Endothelial cell of umbilical vein (primary cell): Measurements from ENCODE around the gene KCTD7. TPM values are rescaled to one million over a fixed set of nuclear protein-coding genes. Genes with fewer than 3 reads are reported as not detected.

Experiments used
- BruUV-seq: library from RNA; stranded (reverse); fragments of 400-500 nt; replicated peaks from 2 replicates; lab custom pipeline; 2021; lab: Mats Ljungman, UMichigan
- CTCF ChIA-PET: fragments of 300-600, 350-600 bp; sonication (Branson Sonifier 250); formaldehyde crosslinking; loops from one replicate; lab custom pipeline; 2021; ENCODE audit warnings: antibody characterized with exemption, inconsistent platforms; lab: Charles Lee
- POLR2A ChIA-PET: fragments of 300-600, 350-600 bp; sonication (Branson Sonifier 250); formaldehyde crosslinking; loops from one replicate; lab custom pipeline; 2021; ENCODE audit warnings: antibody characterized with exemption, inconsistent platforms; lab: Charles Lee
- DNase-seq: peaks from one replicate; pipeline ENCODE4 v3.0.0-alpha.2; 2011; ENCODE audit warnings: low read depth, low spot score
- FAIRE-seq: peaks from 2 replicates; lab custom pipeline; 2011; peaks lifted over from hg19 to GRCh38; lab: Jason Lieb, UNC
- H2AFZ ChIP-seq: 2 replicates; pipeline ENCODE4 v1.6.0; 2012; ENCODE audit warnings: low read depth, low read length, control low read depth, inconsistent platforms
- H3K27ac ChIP-seq: 2 replicates; pipeline ENCODE4 v1.5.1; 2011; ENCODE audit warnings: low read depth, mild to moderate bottlenecking, control low read depth, low read length, moderate library complexity; ENCODE audit not compliant: insufficient read depth
- H3K27me3 ChIP-seq, 2 experiments: 2 replicates each; pipeline versions ENCODE4 v1.6.0 to v1.6.1; 2011; ENCODE audit warnings: low read length in 2 of 2, mixed read lengths in 1 of 2; ENCODE audit not compliant: control insufficient read depth in 2 of 2, insufficient read depth in 2 of 2
- H3K36me3 ChIP-seq, 2 experiments: 2 replicates in 1 of 2; 3 replicates in 1 of 2; pipeline ENCODE4 v1.5.1; 2011; ENCODE audit warnings: low read length in 2 of 2, mild to moderate bottlenecking in 1 of 2, moderate library complexity in 1 of 2; ENCODE audit not compliant: control insufficient read depth in 2 of 2, insufficient read depth in 2 of 2; ENCODE audit errors: extremely low read depth in 1 of 2
- H3K4me1 ChIP-seq: 3 replicates; pipeline ENCODE4 v1.5.1; 2011; ENCODE audit warnings: mild to moderate bottlenecking, low read length; ENCODE audit not compliant: control insufficient read depth, insufficient read depth; ENCODE audit errors: extremely low read depth
- H3K4me2 ChIP-seq: 2 replicates; pipeline ENCODE4 v1.6.1; 2011; ENCODE audit warnings: low read length, control low read depth, mixed read lengths; ENCODE audit not compliant: insufficient read depth
- H3K4me3 ChIP-seq, 3 experiments: fragments of 200-600 bp in 1 of 3; sonication (generic), shearing (Covaris generic) in 1 of 3; replicated peaks in 1 of 3; 2 replicates each; pipeline ENCODE4 v1.5.1; 2011 to 2016; ENCODE audit warnings: control low read depth in 3 of 3, low read length in 3 of 3, mild to moderate bottlenecking in 2 of 3, inconsistent platforms in 1 of 3, low read depth in 1 of 3, moderate library complexity in 1 of 3; ENCODE audit not compliant: insufficient read depth in 1 of 3
- H3K79me2 ChIP-seq: 2 replicates; pipeline ENCODE4 v1.6.0; 2012; ENCODE audit warnings: low read length, inconsistent platforms; ENCODE audit not compliant: control insufficient read depth, insufficient read depth
- H3K9ac ChIP-seq: replicated peaks from 2 replicates; pipeline ENCODE3; 2011; ENCODE audit warnings: low read length, control low read depth; ENCODE audit not compliant: insufficient read depth; ENCODE audit errors: extremely low read depth
- H3K9me1 ChIP-seq: replicated peaks from 3 replicates; pipeline ENCODE4 v1.6.0; 2011; ENCODE audit warnings: mild to moderate bottlenecking, low read length; ENCODE audit not compliant: control insufficient read depth, insufficient read depth; ENCODE audit errors: extremely low read depth
- H3K9me3 ChIP-seq: replicated peaks from 2 replicates; pipeline ENCODE4 v1.5.1; 2012; ENCODE audit warnings: low read length, inconsistent platforms; ENCODE audit not compliant: control insufficient read depth, insufficient read depth
- H4K20me1 ChIP-seq: replicated peaks from 2 replicates; pipeline ENCODE3; 2011; ENCODE audit warnings: mild to moderate bottlenecking, low read length; ENCODE audit not compliant: control insufficient read depth, insufficient read depth; ENCODE audit errors: extremely low read depth
- CTCF ChIP-seq, 2 donors: IDR thresholded peaks; 1 replicate in 1 of 2; 2 replicates in 1 of 2; pipeline ENCODE4 v1.5.1; 2011; ENCODE audit warnings: low read length in 2 of 2, mild to moderate bottlenecking in 2 of 2, moderate library complexity in 2 of 2, control low read depth in 1 of 2, inconsistent platforms in 1 of 2, low read depth in 1 of 2; ENCODE audit not compliant: insufficient read depth in 1 of 2; ENCODE audit errors: extremely low read depth in 1 of 2
- EZH2 ChIP-seq: IDR thresholded peaks from 2 replicates; pipeline ENCODE4 v1.6.1; 2012; ENCODE audit warnings: borderline replicate concordance, low read depth, mild to moderate bottlenecking, moderate library complexity, low read length, inconsistent platforms; ENCODE audit not compliant: severe bottlenecking
- FOS ChIP-seq: IDR thresholded peaks from 2 replicates; pipeline ENCODE4 v1.6.1; 2011; ENCODE audit warnings: mild to moderate bottlenecking, low read length, moderate library complexity, borderline replicate concordance; ENCODE audit not compliant: insufficient read depth
- GATA2 ChIP-seq: IDR thresholded peaks from 2 replicates; pipeline ENCODE4 v1.7.0; 2011; ENCODE audit warnings: low read depth, mild to moderate bottlenecking, moderate library complexity, mixed read lengths, low read length; ENCODE audit not compliant: insufficient read length, insufficient read depth
- JUN ChIP-seq: IDR thresholded peaks from 2 replicates; pipeline ENCODE4 v1.6.1; 2011; ENCODE audit warnings: borderline replicate concordance, low read depth; ENCODE audit not compliant: insufficient read length, insufficient read depth
- MAX ChIP-seq: IDR thresholded peaks from 2 replicates; pipeline ENCODE4 v1.6.1; 2011; ENCODE audit not compliant: insufficient read depth, insufficient read length
- MYC ChIP-seq: IDR thresholded peaks from one replicate; pipeline ENCODE4 v1.6.1; 2011; ENCODE audit warnings: mild to moderate bottlenecking, low read depth, low read length
- POLR2A ChIP-seq: IDR thresholded peaks from 2 replicates; pipeline ENCODE4 v1.6.1; 2012; ENCODE audit warnings: low read depth, mild to moderate bottlenecking, control low read depth, low read length
- POLR2AphosphoS5 ChIP-seq: IDR thresholded peaks from 2 replicates; pipeline ENCODE4 v1.6.1; 2012; ENCODE audit warnings: low read depth, mild to moderate bottlenecking, control low read depth, low read length, moderate library complexity; ENCODE audit not compliant: insufficient read depth
- dilution Hi-C: fragments of 300-500 bp; cut with MboI; formaldehyde crosslinking; loops from one replicate; pipeline ENCODE4 v1.15.0; 2019; ENCODE audit warnings: low sequenced_read_pairs; ENCODE audit not compliant: extremely low pct_ligation_motif_present
- intact Hi-C: fragments of 100-400 bp; cut with micrococcal nuclease; formaldehyde crosslinking; loops from one replicate; pipeline ENCODE4 v1.10.0; 2022
- polyA plus RNA-seq, 4 experiments: library from polyadenylated mRNA; depleted of rRNA in 3 of 4; stranded (reverse) in 3 of 4; unstranded in 1 of 4; fragments of >200 nt; gene quantifications; 2 replicates each; pipeline versions ENCODE4 v1.2.1 to v1.2.3, GENCODE V29; 2011 to 2012; ENCODE audit warnings: missing spikeins in 1 of 4
- total RNA-seq: library from RNA; stranded (reverse); gene quantifications from 2 replicates; pipeline ENCODE4 v1.2.3, GENCODE V29; 2021

Gene KCTD7
- total and polyA plus RNA-seq, 2 donors (not counting 3 experiments of a cell fraction or from before 2014, with no cell fraction given) = 8.7 to 14.1 TPM

GRCh38 chr7:66666313-66666952 lies 37.8 kb downstream of the KCTD7 start:
- H3K4me2 ChIP-seq = no peak overlapping the region
- H3K27ac ChIP-seq = no peak overlapping the region
- TF ChIP-seq POLR2AphosphoS5 = no peak
- TF ChIP-seq MAX = no peak
- no peak for TF ChIP-seq FOS
- no peak for TF ChIP-seq EZH2
- no peak for TF ChIP-seq JUN
- no peak for TF ChIP-seq MYC
- no peak for TF ChIP-seq GATA2
- TF ChIP-seq POLR2A = no peak
- no peak for TF ChIP-seq CTCF (IDR thresholded peaks at IDR 0.05; ENCODE audit: extremely low read depth in 1 of 2, insufficient read depth in 1 of 2, low read depth in 1 of 2, low read length in 2 of 2)
- no peak overlapping the region for H3K4me3 ChIP-seq
- no peaks in the 10 kb centered on the region for H3K27me3 ChIP-seq
- H2AFZ ChIP-seq = no peak overlapping the region
- BruUV-seq = no TSS peak
- H3K9me1 ChIP-seq = no peaks in the 10 kb centered on the region
- no peaks in the 10 kb centered on the region for H3K9me3 ChIP-seq
- FAIRE-seq = no peak
- H3K9ac ChIP-seq = no peak overlapping the region
- dilution Hi-C loops (no loop called here), intact Hi-C loops (no loop called here)
- no peaks in the 10 kb centered on the region for H3K36me3 ChIP-seq
- no peaks in the 10 kb centered on the region for H4K20me1 ChIP-seq
- H3K4me1 ChIP-seq = no peaks in the 10 kb centered on the region
- H3K79me2 ChIP-seq = no peaks in the 10 kb centered on the region
- DNase-seq = no peak
- CTCF ChIA-PET = no interaction called here
- POLR2A ChIA-PET = no interaction called here
